Left lung (tissue), 10 donors: ENCODE results near the gene TRPV2. TPM values are rescaled to one million over a fixed set of nuclear protein-coding genes. Genes with fewer than 3 reads are reported as not detected.
A peak's percentile ranks its signal among the peaks of the same experiment; 100 is the strongest.

Source experiments
- ATAC-seq: fragments of 200-7000 bp; cut with Tn5 transposase; one replicate; pipeline ENCODE4 v1.9.1; 2020; ENCODE audit warnings: moderate library complexity
- DNase-seq, 4 donors: peaks; one replicate each; pipeline ENCODE4 v3.0.0-alpha.2; 2013 to 2020
- H3K27ac ChIP-seq, 2 donors: fragments of 200-600 bp; sonication (generic) in 1 of 2; one replicate each; pipeline versions ENCODE4 v1.5.0 to v1.8.0; 2020 to 2021
- H3K27me3 ChIP-seq, 2 donors: fragments of 200-600 bp; sonication (generic) in 1 of 2; one replicate each; pipeline versions ENCODE4 v1.5.0 to v1.8.0; 2020 to 2021
- H3K36me3 ChIP-seq, 2 donors: fragments of 200-600 bp; sonication (generic) in 1 of 2; one replicate each; pipeline versions ENCODE4 v1.5.0 to v1.8.0; 2020 to 2021
- H3K4me1 ChIP-seq, 2 donors: fragments of 200-600 bp; one replicate each; pipeline ENCODE4 v1.8.0; 2021
- H3K4me3 ChIP-seq, 2 donors: fragments of 200-600 bp; sonication (generic) in 1 of 2; one replicate each; pipeline versions ENCODE4 v1.5.0 to v1.8.0; 2020 to 2021; ENCODE audit warnings: mild to moderate bottlenecking in 1 of 2
- H3K9me3 ChIP-seq, 2 donors: fragments of 200-600 bp; sonication (generic) in 1 of 2; one replicate each; pipeline versions ENCODE4 v1.5.0 to v1.8.0; 2020 to 2021
- CTCF ChIP-seq, 2 donors: fragments of 200-600 bp; sonication (generic) in 1 of 2; IDR thresholded peaks; one replicate each; pipeline versions ENCODE4 v1.5.0 to v1.8.0; 2021; ENCODE audit warnings: antibody characterized with exemption in 2 of 2
- intact Hi-C, 2 donors: fragments of 100-400 bp; cut with DNase I; formaldehyde crosslinking; loops; one replicate each; pipeline versions ENCODE4 v1.11.2 to v1.14.2; 2022
- polyA plus RNA-seq, 6 donors: library from polyadenylated mRNA; unstranded; fragments of 120-200 nt; gene quantifications; one replicate each; pipeline ENCODE4 v1.2.1, GENCODE V29; 2013; ENCODE audit not compliant: insufficient read length in 6 of 6
- total RNA-seq, 2 donors: library from RNA; stranded (reverse); fragmentation: NEBNext Ultra II Directional; extraction: Animal tissue kit (Norgen Biotek cat#: 25700); gene quantifications; one replicate each; pipeline ENCODE4 v1.2.1, GENCODE V29; 2021
- donor health status: DM: no; HTN: yes; CAD: no.
- donor health status: DM: no; HTN: no; CAD: no.

Gene TRPV2
- total and polyA plus RNA-seq, 8 donors, result 9.2 to 97.7 (median 12.2) TPM

DNA sequence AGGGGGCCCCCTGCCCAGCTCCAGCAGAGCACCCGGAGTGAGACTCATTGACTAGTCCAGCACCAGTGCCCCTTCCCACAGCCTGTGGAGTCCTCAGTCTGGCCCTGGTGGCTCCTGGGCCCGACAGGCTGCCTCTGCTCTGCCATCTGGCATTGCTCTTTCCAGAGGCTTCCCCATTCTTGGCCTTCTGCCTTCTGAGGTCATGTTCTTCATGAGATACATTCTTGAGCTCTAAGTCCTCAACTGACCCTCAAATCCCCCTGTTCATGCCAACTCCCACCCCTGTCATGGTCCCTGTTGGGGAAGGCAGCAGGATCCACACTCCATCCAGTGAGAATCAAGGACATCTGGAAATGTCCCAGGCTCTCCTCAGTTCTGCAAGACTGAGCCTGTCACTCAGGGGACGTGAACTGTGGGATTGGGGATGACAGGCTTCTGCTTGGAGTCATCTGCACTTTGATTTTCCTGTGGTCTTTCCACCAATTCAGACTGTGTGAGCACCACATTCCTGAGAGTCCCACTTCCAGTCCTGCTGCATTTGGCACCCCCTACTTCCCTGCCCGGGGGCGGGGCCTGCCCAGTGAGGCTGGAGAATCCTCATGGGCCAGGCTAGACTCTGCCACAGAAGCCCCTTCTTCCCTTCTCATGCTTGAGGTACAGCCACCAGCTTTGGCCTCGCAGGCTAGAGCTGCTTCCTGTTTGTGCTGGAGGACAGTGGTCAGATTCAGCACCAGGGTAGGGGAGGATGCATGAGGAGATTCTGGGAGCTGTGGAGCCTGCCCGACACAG is 2.7 kb downstream of the TRPV2 start:
- ATAC-seq (no peak), DNase-seq (no peak)
- H3K27ac ChIP-seq, result peak overlapping the region; percentile 70 to 93
- intact Hi-C loops, result no loop called here
- TF ChIP-seq CTCF (IDR thresholded peaks at IDR 0.05), result no peak
- H3K4me3 ChIP-seq, result no peak overlapping the region
- peaks cover 0 to 59% of the 10 kb centered on the region in 2 donors for H3K36me3 ChIP-seq
- H3K4me1 ChIP-seq, result peaks cover 22 to 44% of the 10 kb centered on the region in 2 donors
- H3K9me3 ChIP-seq, result no peaks in the 10 kb centered on the region
- H3K27me3 ChIP-seq, result no peaks in the 10 kb centered on the region

DNA sequence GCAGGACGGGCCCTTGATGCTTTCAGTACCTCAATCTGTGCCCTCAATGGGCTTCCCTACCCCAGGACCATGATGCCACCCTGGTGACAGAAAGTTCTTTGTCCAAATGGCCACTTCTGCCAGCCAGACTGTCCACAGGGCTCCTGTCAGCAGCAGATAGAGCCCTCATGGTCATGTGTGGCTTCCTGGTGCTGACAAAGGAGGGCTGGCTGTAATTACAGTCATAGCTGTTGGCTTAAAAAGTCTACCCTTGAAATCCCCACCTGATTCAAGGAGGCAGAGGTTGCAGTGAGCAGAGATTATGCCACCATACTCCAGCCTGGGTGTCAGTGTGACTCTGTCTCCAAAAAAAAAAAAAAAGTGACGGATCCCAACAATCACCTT is 3.3 kb downstream of the TRPV2 start:
- Histone ChIP-seq H3K36me3 (peaks cover 0 to 65% of the 10 kb centered on the region in 2 donors), H3K4me1 (peaks cover 22 to 44% of the 10 kb centered on the region in 2 donors), H3K4me3 (no peak overlapping the region), H3K27ac (peak overlapping the region; percentile 70 to 93), H3K9me3 (no peaks in the 10 kb centered on the region), H3K27me3 (no peaks in the 10 kb centered on the region)
- ATAC-seq (no peak), DNase-seq (no peak)
- intact Hi-C loops, result no loop called here
- TF ChIP-seq CTCF (IDR thresholded peaks at IDR 0.05), result no peak

DNA sequence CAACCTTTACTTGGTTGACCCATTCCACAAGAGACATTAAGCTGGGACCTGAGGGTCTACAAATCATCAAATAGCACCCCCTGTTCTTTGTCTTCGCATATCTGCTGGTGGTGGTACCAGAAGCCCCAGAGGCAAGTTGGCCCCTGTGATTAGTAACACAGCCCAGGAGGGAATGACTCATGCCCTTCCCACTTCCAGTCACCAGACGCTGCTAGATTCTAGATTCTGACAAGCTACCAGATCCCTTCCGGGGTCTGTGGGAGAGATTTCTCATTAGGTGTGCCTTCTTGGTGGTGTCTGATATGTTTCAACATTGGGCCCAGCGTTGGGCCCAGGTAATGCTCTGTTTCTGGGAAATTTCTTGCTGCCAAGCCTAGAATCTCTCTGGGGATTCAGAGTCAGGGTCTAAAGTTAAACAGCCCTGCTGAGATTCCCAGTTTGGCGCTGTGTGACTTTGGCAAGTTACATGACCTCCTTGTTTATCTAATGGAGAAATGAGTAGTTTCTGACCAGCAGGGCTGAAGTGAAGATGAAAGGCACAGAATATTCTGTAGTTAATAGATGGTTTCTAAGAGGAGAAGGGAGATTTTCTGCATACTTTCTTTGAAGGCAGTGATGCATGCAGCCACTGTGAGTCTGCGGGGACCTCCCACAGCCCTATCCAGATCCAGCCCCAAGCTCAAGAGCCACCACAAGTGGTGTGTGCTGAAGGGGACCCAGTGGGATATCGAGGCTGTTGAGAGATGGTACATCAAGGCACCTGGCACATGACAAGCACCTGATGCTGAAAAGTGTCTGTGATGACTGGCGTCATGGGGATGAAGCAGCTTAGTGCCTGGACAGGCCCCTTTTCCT is 3.9 kb downstream of the TRPV2 start:
- H3K4me3 ChIP-seq, result no peak overlapping the region
- intact Hi-C loops, result no loop called here
- peak; percentile 42 for ATAC-seq
- H3K27me3 ChIP-seq, result no peaks in the 10 kb centered on the region
- no peak for DNase-seq
- peaks cover 22 to 44% of the 10 kb centered on the region in 2 donors for H3K4me1 ChIP-seq
- H3K36me3 ChIP-seq, result peaks cover 0 to 71% of the 10 kb centered on the region in 2 donors
- TF ChIP-seq CTCF (IDR thresholded peaks at IDR 0.05), result no peak
- H3K9me3 ChIP-seq, result no peaks in the 10 kb centered on the region
- peak overlapping the region; percentile 70 to 93 for H3K27ac ChIP-seq

DNA sequence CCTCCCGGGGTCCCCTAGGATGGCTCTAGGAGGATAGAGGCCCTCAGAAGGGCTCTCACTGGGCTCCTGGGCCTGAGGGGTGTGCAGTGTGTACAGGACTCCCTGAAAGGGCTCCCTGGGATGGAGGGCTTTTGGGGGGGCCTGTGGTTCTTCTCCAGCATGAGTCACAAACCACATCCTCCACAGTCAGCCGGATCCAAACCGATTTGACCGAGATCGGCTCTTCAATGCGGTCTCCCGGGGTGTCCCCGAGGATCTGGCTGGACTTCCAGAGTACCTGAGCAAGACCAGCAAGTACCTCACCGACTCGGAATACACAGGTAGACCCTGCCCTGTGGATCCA is 4.5 kb downstream of the TRPV2 start:
- no peaks in the 10 kb centered on the region for H3K27me3 ChIP-seq
- ATAC-seq, result peak; percentile 7
- H3K4me3 ChIP-seq, result no peak overlapping the region
- H3K4me1 ChIP-seq, result peaks cover 22 to 44% of the 10 kb centered on the region in 2 donors
- peak overlapping the region; percentile 70 to 93 for H3K27ac ChIP-seq
- TF ChIP-seq CTCF (IDR thresholded peaks at IDR 0.05), result no peak
- peaks cover 0 to 77% of the 10 kb centered on the region in 2 donors for H3K36me3 ChIP-seq
- no peaks in the 10 kb centered on the region for H3K9me3 ChIP-seq
- intact Hi-C loops, result no loop called here
- no peak for DNase-seq

DNA sequence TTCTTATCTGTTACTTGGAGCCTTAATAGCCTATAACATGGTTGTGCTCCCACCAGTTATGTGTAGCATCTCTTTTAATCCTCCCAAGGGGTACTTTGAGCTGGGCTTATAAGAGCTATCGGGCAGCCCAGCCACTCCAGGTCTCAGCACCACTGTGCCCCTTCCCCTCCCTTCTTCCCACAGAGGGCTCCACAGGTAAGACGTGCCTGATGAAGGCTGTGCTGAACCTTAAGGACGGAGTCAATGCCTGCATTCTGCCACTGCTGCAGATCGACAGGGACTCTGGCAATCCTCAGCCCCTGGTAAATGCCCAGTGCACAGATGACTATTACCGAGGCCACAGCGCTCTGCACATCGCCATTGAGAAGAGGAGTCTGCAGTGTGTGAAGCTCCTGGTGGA is 7.0 kb downstream of the TRPV2 start:
- ATAC-seq, result no peak
- TF ChIP-seq CTCF (IDR thresholded peaks at IDR 0.05), result no peak
- Histone ChIP-seq H3K9me3 (no peaks in the 10 kb centered on the region), H3K27me3 (no peaks in the 10 kb centered on the region), H3K4me1 (peaks cover 19 to 30% of the 10 kb centered on the region in 2 donors), H3K36me3 (peaks cover 0 to 100% of the 10 kb centered on the region in 2 donors), H3K27ac (no peak overlapping the region), H3K4me3 (no peak overlapping the region)
- intact Hi-C loops, result no loop called here
- DNase-seq, result no peak
